Heart left ventricle (tissue), 13 donors: ENCODE data around the gene CASKIN1.

Experiments
- CTCF ChIP-seq, 12 donors: fragments of 200-600 bp; sonication (generic) in 4 of 12; IDR thresholded peaks; one replicate each; pipeline versions ENCODE4 v1.5.0 to v1.8.0; 2018 to 2022; ENCODE audit warnings: antibody characterized with exemption in 12 of 12, mild to moderate bottlenecking in 5 of 12
- POLR2A ChIP-seq, 2 donors: fragments of 450-650 bp; IDR thresholded peaks; one replicate each; pipeline ENCODE4 v1.6.1; 2017; ENCODE audit warnings: antibody characterized with exemption in 2 of 2, mild to moderate bottlenecking in 2 of 2, moderate library complexity in 2 of 2
- donor health status: ischemic (EF 13 %, LVEDD 7.1; RV severe dilation, severe dysfunction).
- donor health status: DM: no; HTN: yes; CAD: no.
- donor health status: DM: no; HTN: no; CAD: no.
- donor health status: ischemic (EF 25% LVEDD 6.9; RV normal size, moderate dysfunction).
- donor health status: ischemic (EF 25% LVEDD 5.7; RV mildly dilated, moderate dysfunction).
- donor health status: ischemic (EF 35%, LVEDD 5.7; RV mildly dilated, moderate dysfunction).
- donor health status: nonischemic (EF 11% LVEDD 7.7; RV severe dilation, severe dysfunction).
- donor health status: DM: yes; HTN: yes; CAD: no.
- donor health status: PGD.
- donor health status: ischemic (EF 29% LVEDD 5.4; RV normal size, mild dysfunction).
- donor health status: nonischemic (EF 23%, LVEDD 6.1; RV moderate dilation, normal function).

- no peak for TF ChIP-seq CTCF (IDR thresholded peaks at IDR 0.05)
- TF ChIP-seq POLR2A (IDR thresholded peaks at IDR 0.05): peak in 1 of 2 donors; percentile 37
Observed at GRCh38 chr16:2212362-2213324, 16.2 kb upstream of the CASKIN1 start.
